ENCODE data around the gene KLHL29. TPM values are rescaled to one million over a fixed set of nuclear protein-coding genes. Genes with fewer than 3 reads are reported as not detected.

The KLHL29 gene
- polyA plus RNA-seq, 1 of the 3 experiments (the other 2 are of a cell fraction) = 4.6 TPM

DNA sequence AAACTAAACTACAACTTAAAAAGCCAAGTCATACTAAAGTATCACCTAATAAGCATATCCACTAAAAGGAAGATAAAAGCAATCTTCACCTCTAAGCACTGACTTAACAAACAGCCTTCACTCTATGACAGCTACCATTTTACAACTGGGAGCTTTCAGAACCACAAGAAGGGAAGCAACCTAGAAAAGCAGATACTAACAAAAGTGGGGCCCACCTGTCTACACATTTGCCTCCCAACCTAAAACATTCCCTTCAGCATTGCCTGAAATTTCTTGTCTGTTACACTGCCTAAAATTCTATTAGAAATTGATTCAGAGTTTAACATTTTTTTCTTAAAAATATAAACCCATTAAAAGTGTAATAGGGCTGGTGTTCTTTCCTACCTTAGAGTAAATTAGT lies 370.0 kb downstream of the KLHL29 start (continued):
- no peak for TF ChIP-seq FOXM1 (IDR thresholded peaks at IDR 0.05; ENCODE audit: low read depth)
- TF ChIP-seq MEF2A (IDR thresholded peaks at IDR 0.05; ENCODE audit: borderline replicate concordance, low read depth) = no peak
- TF ChIP-seq EP300 (IDR thresholded peaks at IDR 0.05; ENCODE audit: borderline replicate concordance in 1 of 2, low read depth in 1 of 2, low read length in 1 of 2) = no peak
- TF ChIP-seq, protein P1, sequence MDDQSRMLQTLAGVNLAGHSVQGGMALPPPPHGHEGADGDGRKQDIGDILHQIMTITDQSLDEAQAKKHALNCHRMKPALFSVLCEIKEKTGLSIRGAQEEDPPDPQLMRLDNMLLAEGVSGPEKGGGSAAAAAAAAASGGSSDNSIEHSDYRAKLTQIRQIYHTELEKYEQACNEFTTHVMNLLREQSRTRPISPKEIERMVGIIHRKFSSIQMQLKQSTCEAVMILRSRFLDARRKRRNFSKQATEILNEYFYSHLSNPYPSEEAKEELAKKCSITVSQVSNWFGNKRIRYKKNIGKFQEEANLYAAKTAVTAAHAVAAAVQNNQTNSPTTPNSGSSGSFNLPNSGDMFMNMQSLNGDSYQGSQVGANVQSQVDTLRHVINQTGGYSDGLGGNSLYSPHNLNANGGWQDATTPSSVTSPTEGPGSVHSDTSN (IDR thresholded peaks at IDR 0.05) = no peak
- TF ChIP-seq TAF1 (IDR thresholded peaks at IDR 0.05; ENCODE audit: borderline replicate concordance, low read depth, low read length) = no peak
- no peak for TF ChIP-seq POLR2AphosphoS5 (IDR thresholded peaks at IDR 0.05; ENCODE audit: low read depth, low read length)
- TF ChIP-seq GATA2 (CRISPR knock-in tag; IDR thresholded peaks at IDR 0.05) = no peak
- TF ChIP-seq, protein P2, sequence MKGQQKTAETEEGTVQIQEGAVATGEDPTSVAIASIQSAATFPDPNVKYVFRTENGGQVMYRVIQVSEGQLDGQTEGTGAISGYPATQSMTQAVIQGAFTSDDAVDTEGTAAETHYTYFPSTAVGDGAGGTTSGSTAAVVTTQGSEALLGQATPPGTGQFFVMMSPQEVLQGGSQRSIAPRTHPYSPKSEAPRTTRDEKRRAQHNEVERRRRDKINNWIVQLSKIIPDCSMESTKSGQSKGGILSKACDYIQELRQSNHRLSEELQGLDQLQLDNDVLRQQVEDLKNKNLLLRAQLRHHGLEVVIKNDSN (IDR thresholded peaks at IDR 0.05; ENCODE audit: borderline replicate concordance, low read depth) = no peak
- TF ChIP-seq, protein P3, sequence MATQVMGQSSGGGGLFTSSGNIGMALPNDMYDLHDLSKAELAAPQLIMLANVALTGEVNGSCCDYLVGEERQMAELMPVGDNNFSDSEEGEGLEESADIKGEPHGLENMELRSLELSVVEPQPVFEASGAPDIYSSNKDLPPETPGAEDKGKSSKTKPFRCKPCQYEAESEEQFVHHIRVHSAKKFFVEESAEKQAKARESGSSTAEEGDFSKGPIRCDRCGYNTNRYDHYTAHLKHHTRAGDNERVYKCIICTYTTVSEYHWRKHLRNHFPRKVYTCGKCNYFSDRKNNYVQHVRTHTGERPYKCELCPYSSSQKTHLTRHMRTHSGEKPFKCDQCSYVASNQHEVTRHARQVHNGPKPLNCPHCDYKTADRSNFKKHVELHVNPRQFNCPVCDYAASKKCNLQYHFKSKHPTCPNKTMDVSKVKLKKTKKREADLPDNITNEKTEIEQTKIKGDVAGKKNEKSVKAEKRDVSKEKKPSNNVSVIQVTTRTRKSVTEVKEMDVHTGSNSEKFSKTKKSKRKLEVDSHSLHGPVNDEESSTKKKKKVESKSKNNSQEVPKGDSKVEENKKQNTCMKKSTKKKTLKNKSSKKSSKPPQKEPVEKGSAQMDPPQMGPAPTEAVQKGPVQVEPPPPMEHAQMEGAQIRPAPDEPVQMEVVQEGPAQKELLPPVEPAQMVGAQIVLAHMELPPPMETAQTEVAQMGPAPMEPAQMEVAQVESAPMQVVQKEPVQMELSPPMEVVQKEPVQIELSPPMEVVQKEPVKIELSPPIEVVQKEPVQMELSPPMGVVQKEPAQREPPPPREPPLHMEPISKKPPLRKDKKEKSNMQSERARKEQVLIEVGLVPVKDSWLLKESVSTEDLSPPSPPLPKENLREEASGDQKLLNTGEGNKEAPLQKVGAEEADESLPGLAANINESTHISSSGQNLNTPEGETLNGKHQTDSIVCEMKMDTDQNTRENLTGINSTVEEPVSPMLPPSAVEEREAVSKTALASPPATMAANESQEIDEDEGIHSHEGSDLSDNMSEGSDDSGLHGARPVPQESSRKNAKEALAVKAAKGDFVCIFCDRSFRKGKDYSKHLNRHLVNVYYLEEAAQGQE (IDR thresholded peaks at IDR 0.05; ENCODE audit: low read depth, low read length) = no peak

DNA sequence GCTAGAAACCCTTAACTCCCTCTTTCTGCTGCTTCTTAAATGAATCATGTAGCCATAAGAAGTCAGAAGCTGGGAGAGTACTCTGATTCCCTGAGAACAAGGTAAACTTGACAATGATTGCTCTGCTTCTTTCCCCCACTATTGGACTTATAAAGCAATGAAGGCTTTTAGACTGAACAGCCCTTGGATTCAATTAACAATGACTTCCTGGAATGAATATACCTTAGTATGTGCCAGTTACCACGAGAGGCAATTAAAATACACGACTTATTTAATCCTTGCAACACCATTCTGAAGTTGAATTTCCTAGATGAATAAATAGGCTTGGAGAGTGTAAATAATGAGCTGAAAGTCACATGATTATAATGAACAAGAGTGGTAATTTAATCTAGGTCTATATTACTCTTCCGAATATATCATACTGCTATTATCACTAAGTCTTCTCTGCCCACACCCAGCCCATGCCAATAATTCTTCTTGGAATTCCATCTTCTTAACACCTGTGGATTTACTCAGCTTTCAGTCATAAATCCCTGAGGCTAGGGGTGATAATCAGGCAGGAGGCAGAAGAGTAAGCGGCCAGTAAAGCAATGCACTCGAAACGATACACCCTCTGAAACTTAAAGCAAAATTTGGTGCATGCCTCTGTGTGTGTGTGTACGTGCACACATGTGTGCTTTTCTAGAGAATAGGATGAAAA lies 371.8 kb downstream of the KLHL29 start:
- Histone ChIP-seq H4K20me1 (ENCODE audit: insufficient read depth) (no peaks in the 10 kb centered on the region), H3K9me2 (no peaks in the 10 kb centered on the region), H3K4me1 (ENCODE audit: control insufficient read depth in 1 of 2, insufficient read depth in 2 of 2, low read depth in 1 of 2, low read length in 1 of 2) (peaks cover 8 to 32% of the 10 kb centered on the region in 2 experiments; a peak in 3 of 4 replicates), H3K9ac (no peak overlapping the region), H3K27ac (ENCODE audit: low read depth in 2 of 2, low read length in 1 of 2) (peak overlapping the region in 1 of 2 experiments; percentile 83; a peak in 2 of 4 replicates), H3K79me2 (ENCODE audit: insufficient read depth) (no peaks in the 10 kb centered on the region), H3K4me3 (ENCODE audit: low read depth in 2 of 2, low read length in 1 of 2) (no peak overlapping the region), H3K9me3 (no peaks in the 10 kb centered on the region), H2AFZ (ENCODE audit: low read depth) (no peak overlapping the region), H3K27me3 (ENCODE audit: insufficient read depth) (no peaks in the 10 kb centered on the region), H3F3A (replicated peaks; ENCODE audit: insufficient read depth) (peaks cover 30% of the 10 kb centered on the region), H3K4me2 (no peak overlapping the region), H3K36me3 (replicated peaks in 1 of 2; ENCODE audit: control insufficient read depth in 1 of 2, insufficient read depth in 2 of 2, low read length in 1 of 2) (peaks cover 23 to 59% of the 10 kb centered on the region in 2 experiments)
- ChIA-PET CTCF (interaction anchor here (0.9 to 1.4 kb wide), 3 partner anchors 121 to 211 kb away, joined by 3 to 5 read pairs (median 4); no protein-coding TSS in a partner anchor), POLR2A (no interaction called here)
- no peak for DNase-seq
- WGBS (ENCODE audit: low lambda C conversion rate) = 91% methylated on average over 7 of the region's 7 CpGs
- TF ChIP-seq, protein P2 (IDR thresholded peaks at IDR 0.05; ENCODE audit: borderline replicate concordance, low read depth) = no peak
- no peak for TF ChIP-seq NFIC (IDR thresholded peaks at IDR 0.05; ENCODE audit: borderline replicate concordance)
- no peak for TF ChIP-seq ELF1 (IDR thresholded peaks at IDR 0.05)
- no peak for TF ChIP-seq CHD2 (IDR thresholded peaks at IDR 0.05; ENCODE audit: low read length, partially characterized antibody)
- TF ChIP-seq SIN3A (IDR thresholded peaks at IDR 0.05; ENCODE audit: borderline replicate concordance, low read depth, low read length) = no peak
- TF ChIP-seq YY1 (IDR thresholded peaks at IDR 0.05; ENCODE audit: low read depth) = no peak
- TF ChIP-seq MEF2A (IDR thresholded peaks at IDR 0.05; ENCODE audit: borderline replicate concordance, low read depth) = no peak
- no peak for TF ChIP-seq TEAD4 (IDR thresholded peaks at IDR 0.05; ENCODE audit: borderline replicate concordance, insufficient read depth)

All from SK-N-SH (cell line).